GM12892 (cell line): ENCODE measurements around the gene CDKN2B-AS1.

ENCODE experiments used
- POLR2A ChIP-seq: IDR thresholded peaks from 2 replicates; pipeline ENCODE4 v1.6.1; 2011; ENCODE audit warnings: low read depth, low read length, control low read depth
- POLR2AphosphoS5 ChIP-seq: IDR thresholded peaks from 2 replicates; pipeline ENCODE4 v1.6.1; 2011; ENCODE audit warnings: low read depth, low read length, control low read depth
- TAF1 ChIP-seq: IDR thresholded peaks from 2 replicates; pipeline ENCODE4 v1.6.1; 2011; ENCODE audit warnings: low read depth, mild to moderate bottlenecking, control low read depth, low read length, borderline replicate concordance

GRCh38 chr9:22054076-22054475 lies 59.5 kb downstream of the CDKN2B-AS1 start:
- no peak for TF ChIP-seq POLR2AphosphoS5
- no peak for TF ChIP-seq POLR2A
- TF ChIP-seq TAF1 = no peak
